ENCODE measurements around the gene REXO1. TPM values are rescaled to one million over a fixed set of nuclear protein-coding genes. Genes with fewer than 3 reads are reported as not detected.

REXO1 gene
- total RNA-seq, 1 donor from 2014 or later = 37.9 TPM

DNA sequence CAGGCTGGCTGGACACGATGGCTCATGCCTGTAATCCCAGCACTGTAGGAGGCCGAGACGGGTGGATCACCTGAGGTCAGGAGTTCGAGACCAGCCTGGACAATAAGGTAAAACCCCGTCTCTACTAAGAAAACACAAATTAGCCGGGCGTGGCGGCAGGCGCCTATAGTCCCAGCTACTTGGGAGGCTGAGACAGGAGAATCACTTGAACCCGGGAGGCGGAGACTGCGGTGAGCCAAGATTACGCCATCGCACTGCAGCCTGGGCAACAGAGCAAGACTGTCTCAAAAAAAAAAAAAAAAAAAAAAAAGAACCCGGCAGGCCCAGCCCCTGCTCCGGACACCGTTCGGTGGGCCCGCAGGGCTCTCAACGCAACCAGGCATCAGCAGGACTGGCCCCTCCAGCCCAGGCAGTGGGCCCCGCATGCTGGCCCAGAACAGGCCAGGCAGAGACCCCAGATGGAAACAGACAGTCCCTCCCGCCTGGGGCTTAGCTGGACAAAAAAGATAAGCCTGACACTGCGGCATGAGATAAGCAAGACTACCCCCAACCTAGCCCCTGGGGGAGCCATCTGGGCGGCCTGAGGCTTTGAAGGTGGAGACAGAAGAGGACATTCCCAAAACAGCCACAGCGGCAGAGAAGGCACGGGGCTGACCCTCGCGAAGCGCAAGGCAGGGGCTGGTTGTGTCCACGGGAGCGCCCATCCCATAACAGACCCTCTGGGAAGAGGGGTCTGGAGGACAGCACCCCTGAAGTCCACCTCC lies 11.6 kb downstream of the REXO1 start:
- TF ChIP-seq, protein P1, sequence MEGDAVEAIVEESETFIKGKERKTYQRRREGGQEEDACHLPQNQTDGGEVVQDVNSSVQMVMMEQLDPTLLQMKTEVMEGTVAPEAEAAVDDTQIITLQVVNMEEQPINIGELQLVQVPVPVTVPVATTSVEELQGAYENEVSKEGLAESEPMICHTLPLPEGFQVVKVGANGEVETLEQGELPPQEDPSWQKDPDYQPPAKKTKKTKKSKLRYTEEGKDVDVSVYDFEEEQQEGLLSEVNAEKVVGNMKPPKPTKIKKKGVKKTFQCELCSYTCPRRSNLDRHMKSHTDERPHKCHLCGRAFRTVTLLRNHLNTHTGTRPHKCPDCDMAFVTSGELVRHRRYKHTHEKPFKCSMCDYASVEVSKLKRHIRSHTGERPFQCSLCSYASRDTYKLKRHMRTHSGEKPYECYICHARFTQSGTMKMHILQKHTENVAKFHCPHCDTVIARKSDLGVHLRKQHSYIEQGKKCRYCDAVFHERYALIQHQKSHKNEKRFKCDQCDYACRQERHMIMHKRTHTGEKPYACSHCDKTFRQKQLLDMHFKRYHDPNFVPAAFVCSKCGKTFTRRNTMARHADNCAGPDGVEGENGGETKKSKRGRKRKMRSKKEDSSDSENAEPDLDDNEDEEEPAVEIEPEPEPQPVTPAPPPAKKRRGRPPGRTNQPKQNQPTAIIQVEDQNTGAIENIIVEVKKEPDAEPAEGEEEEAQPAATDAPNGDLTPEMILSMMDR (conservative IDR thresholded peaks at IDR 0.05) = no peak
- Mint-ChIP-seq H3K9me3 (no peaks in the 10 kb centered on the region), H3K27ac (no peak overlapping the region), H3K4me1 (ENCODE audit: unreplicated experiment) (peaks cover 8% of the 10 kb centered on the region), H3K27me3 (no peaks in the 10 kb centered on the region), H3K4me3 (no peak overlapping the region), H3K36me3 (no peaks in the 10 kb centered on the region)
- DNase-seq (ENCODE audit: extremely low spot score, unreplicated experiment) = no peak

DNA sequence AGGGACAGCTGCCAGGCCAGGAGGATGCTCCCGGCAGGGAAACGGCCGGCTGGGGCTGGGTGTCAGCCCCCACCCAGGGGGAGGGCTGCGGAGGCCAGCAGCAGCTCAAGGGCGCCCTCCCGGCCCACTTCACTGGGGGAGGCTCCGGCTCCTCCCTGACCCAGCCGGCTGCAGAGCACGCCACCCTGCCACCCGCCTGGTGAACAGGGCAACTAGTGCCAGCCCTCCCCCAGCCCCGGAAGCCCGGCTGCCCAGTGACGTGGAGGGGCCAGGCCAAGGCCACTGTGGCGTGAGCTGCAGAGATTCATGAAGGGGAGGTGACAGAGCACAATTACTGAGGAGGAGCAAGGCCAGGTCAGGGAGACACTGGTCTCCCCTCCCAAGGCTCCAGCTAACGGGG lies 14.7 kb downstream of the REXO1 start:
- Mint-ChIP-seq H3K27ac (no peak overlapping the region), H3K4me3 (no peak overlapping the region), H3K4me1 (ENCODE audit: unreplicated experiment) (no peaks in the 10 kb centered on the region), H3K9me3 (no peaks in the 10 kb centered on the region), H3K27me3 (no peaks in the 10 kb centered on the region), H3K36me3 (no peaks in the 10 kb centered on the region)
- TF ChIP-seq, protein P1 (conservative IDR thresholded peaks at IDR 0.05) = no peak
- no peak for DNase-seq (ENCODE audit: extremely low spot score, unreplicated experiment)

- Mint-ChIP-seq H3K27me3 (no peaks in the 10 kb centered on the region), H3K4me3 (no peak overlapping the region), H3K9me3 (no peaks in the 10 kb centered on the region), H3K4me1 (ENCODE audit: unreplicated experiment) (no peaks in the 10 kb centered on the region), H3K36me3 (no peaks in the 10 kb centered on the region), H3K27ac (no peak overlapping the region)
- DNase-seq (ENCODE audit: extremely low spot score, unreplicated experiment) = no peak
- TF ChIP-seq, protein P1 (conservative IDR thresholded peaks at IDR 0.05) = no peak
Observed at GRCh38 chr19:1832046-1832663, 16.1 kb downstream of the REXO1 start.

- H3K4me3 Mint-ChIP-seq = no peak overlapping the region
- H3K4me1 Mint-ChIP-seq (ENCODE audit: unreplicated experiment) = peaks cover under 1% of the 10 kb centered on the region
- TF ChIP-seq, protein P1 (conservative IDR thresholded peaks at IDR 0.05) = no peak
- DNase-seq (ENCODE audit: extremely low spot score, unreplicated experiment) = no peak
- no peaks in the 10 kb centered on the region for H3K9me3 Mint-ChIP-seq
- H3K27ac Mint-ChIP-seq = no peak overlapping the region
- H3K36me3 Mint-ChIP-seq = peaks cover under 1% of the 10 kb centered on the region
- H3K27me3 Mint-ChIP-seq = no peaks in the 10 kb centered on the region
Observed at GRCh38 chr19:1830978-1831377, 17.3 kb downstream of the REXO1 start.

DNA sequence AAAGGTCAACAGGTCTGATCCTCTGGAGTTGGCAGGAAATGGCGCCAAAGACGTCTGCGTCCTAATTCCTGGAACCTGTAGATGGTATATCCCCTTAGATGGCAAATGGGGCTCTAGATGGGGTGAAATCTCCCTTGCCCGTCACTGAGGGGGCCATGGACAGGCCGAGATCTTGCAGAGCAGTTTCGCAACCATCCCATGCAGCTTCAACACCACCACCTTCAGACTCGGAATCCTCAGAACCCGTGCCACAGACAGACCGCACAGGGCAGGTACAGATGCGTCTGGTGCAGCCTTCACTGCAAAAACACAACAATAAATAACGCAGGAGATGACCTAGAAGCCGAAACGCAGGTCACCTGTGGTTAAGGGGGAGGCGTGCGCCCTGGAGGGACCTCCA lies 17.7 kb downstream of the REXO1 start:
- no peak for DNase-seq (ENCODE audit: extremely low spot score, unreplicated experiment)
- H3K4me3 Mint-ChIP-seq = no peak overlapping the region
- no peak overlapping the region for H3K27ac Mint-ChIP-seq
- peaks cover 3% of the 10 kb centered on the region for H3K36me3 Mint-ChIP-seq
- no peaks in the 10 kb centered on the region for H3K9me3 Mint-ChIP-seq
- TF ChIP-seq, protein P1 (conservative IDR thresholded peaks at IDR 0.05) = no peak
- peaks cover 3% of the 10 kb centered on the region for H3K4me1 Mint-ChIP-seq (ENCODE audit: unreplicated experiment)
- H3K27me3 Mint-ChIP-seq = no peaks in the 10 kb centered on the region
